Tibial nerve (tissue), 4 donors: ENCODE results near the gene CYP2A13. TPM values are rescaled to one million over a fixed set of nuclear protein-coding genes. Genes with fewer than 3 reads are reported as not detected.
"Not testable (repeated sequence)": the region's sequence is repeated elsewhere in the genome, so short reads cannot be mapped to it uniquely, and the experiment has no call there.

Source experiments
- DNase-seq, 2 donors: peaks; one replicate each; pipeline ENCODE4 v3.0.0-alpha.2; 2019; ENCODE audit warnings: low spot score in 2 of 2
- H3K27ac ChIP-seq, 4 donors: fragments of 200-600 bp; sonication (generic) in 3 of 4; one replicate each; pipeline ENCODE4 v1.5.1; 2017 to 2019; ENCODE audit warnings: mild to moderate bottlenecking in 1 of 4
- H3K27me3 ChIP-seq, 2 donors: fragments of 200-600 bp; sonication (generic) in 1 of 2; one replicate each; pipeline versions ENCODE4 v1.5.1 to v1.6.0; 2017 to 2019
- H3K36me3 ChIP-seq, 3 donors: fragments of 200-600 bp; sonication (generic); one replicate each; pipeline ENCODE4 v1.5.1; 2018 to 2019
- H3K4me1 ChIP-seq, 4 donors: fragments of 200-600 bp; sonication (generic) in 3 of 4; one replicate each; pipeline ENCODE4 v1.5.1; 2017 to 2019
- H3K4me3 ChIP-seq, 4 donors: fragments of 200-600 bp; sonication (generic) in 3 of 4; one replicate each; pipeline ENCODE4 v1.5.1; 2017 to 2019; ENCODE audit warnings: mild to moderate bottlenecking in 1 of 4, moderate library complexity in 1 of 4
- H3K9me3 ChIP-seq, 4 donors: fragments of 200-600 bp; sonication (generic) in 3 of 4; one replicate each; pipeline ENCODE4 v1.5.1; 2017 to 2019
- EP300 ChIP-seq, 2 donors: sonication (generic); formaldehyde crosslinking; IDR thresholded peaks; one replicate each; pipeline ENCODE4 v1.6.1; 2017; ENCODE audit warnings: antibody characterized with exemption in 2 of 2, mild to moderate bottlenecking in 1 of 2
- POLR2A ChIP-seq, 2 donors: fragments of 450-650 bp; IDR thresholded peaks; one replicate each; pipeline ENCODE4 v1.6.1; 2017; ENCODE audit warnings: antibody characterized with exemption in 2 of 2, mild to moderate bottlenecking in 2 of 2, moderate library complexity in 2 of 2
- WGBS, 2 donors: methylation state at CpG; one replicate each; pipeline ENCODE4 v1.1.5; 2018; 5-methylcytosine and 5-hydroxymethylcytosine counted together
- total RNA-seq, 4 donors: library from RNA; depleted of rRNA; stranded (reverse); fragments of >200 nt; gene quantifications; one replicate each; pipeline ENCODE4 v1.1.0, GENCODE V29; 2016
- TF ChIP-seq, protein P1 (sequence below), 5 experiments: fragments of 200-600 bp in 3 of 5; fragments of 450-650 bp in 2 of 5; sonication (generic) in 3 of 5; IDR thresholded peaks; one replicate each; pipeline ENCODE4 v1.5.1; 2016 to 2019; ENCODE audit warnings: antibody characterized with exemption in 5 of 5, mild to moderate bottlenecking in 3 of 5, moderate library complexity in 2 of 5

Gene CYP2A13
- total RNA-seq, 4 donors from 2014 or later, result not detected

DNA sequence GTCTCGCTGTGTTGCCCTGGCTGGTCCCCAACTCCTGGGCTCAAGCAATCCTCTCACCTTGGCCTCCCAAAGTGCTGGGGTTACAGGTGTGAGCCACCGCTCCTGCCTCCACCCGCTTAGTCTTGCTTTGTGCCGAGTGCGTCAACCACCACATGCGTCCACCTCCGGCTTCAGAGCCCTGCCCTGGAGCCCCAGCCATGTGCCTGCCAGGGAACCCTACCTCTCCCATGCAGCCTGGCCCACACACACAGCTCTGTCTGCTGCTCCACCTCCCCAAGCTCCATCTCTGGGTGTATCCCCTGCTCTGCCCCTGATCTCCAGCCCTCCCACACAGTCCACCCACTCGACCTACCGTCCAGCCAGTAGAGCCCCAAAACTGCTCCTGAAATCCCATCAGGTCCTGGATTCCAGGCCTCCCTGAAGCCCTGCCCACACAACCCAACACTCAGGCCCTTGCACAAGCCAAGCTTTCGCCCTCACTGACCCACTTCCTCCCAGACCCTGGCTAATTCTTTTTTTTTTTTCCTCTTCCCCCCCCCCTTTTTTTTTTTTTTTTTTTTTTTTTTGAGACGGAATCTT, 35.6 kb downstream of the CYP2A13 start:
- peaks cover 0 to 11% (median 1%) of the 10 kb centered on the region in 4 donors for H3K4me1 ChIP-seq
- H3K27ac ChIP-seq, result no peak overlapping the region
- no peaks in the 10 kb centered on the region for H3K9me3 ChIP-seq
- WGBS, 2 donors, result 76 to 80% methylated on average over 11 of the region's 11 CpGs
- TF ChIP-seq, protein P1, sequence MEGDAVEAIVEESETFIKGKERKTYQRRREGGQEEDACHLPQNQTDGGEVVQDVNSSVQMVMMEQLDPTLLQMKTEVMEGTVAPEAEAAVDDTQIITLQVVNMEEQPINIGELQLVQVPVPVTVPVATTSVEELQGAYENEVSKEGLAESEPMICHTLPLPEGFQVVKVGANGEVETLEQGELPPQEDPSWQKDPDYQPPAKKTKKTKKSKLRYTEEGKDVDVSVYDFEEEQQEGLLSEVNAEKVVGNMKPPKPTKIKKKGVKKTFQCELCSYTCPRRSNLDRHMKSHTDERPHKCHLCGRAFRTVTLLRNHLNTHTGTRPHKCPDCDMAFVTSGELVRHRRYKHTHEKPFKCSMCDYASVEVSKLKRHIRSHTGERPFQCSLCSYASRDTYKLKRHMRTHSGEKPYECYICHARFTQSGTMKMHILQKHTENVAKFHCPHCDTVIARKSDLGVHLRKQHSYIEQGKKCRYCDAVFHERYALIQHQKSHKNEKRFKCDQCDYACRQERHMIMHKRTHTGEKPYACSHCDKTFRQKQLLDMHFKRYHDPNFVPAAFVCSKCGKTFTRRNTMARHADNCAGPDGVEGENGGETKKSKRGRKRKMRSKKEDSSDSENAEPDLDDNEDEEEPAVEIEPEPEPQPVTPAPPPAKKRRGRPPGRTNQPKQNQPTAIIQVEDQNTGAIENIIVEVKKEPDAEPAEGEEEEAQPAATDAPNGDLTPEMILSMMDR (IDR thresholded peaks at IDR 0.05), result no peak
- TF ChIP-seq EP300 (IDR thresholded peaks at IDR 0.05) (no peak), POLR2A (IDR thresholded peaks at IDR 0.05) (no peak)
- H3K27me3 ChIP-seq, result no peaks in the 10 kb centered on the region
- DNase-seq, result no peak
- H3K4me3 ChIP-seq, result no peak overlapping the region
- H3K36me3 ChIP-seq, result no peaks in the 10 kb centered on the region

DNA sequence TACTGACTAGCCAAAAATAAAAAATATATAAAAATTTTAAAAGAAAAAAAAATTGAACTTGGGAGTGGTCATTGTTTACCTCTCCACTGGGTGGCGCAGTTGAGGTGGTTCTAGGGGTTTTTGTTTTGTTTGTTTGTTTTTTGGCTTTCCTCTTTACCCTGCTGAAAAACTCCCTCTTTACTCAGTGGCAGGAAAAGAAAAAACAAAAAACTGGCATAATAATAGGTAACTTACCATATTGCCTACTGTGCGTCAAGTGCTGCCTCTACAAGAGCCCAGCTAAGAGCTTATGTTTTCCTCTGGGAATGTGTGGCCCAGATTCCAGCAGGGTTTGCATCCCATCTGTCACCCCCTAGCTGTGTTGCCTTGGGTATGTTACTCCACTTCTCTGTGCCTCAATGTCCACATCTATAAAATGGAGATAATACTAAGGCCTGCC, 38.5 kb downstream of the CYP2A13 start:
- DNase-seq, result peak in 1 of 2 donors; percentile 19
- WGBS, 2 donors, result 49 to 52% methylated on average over 2 of the region's 2 CpGs

GRCh38 chr19:41127362-41127761, 39.1 kb downstream of the CYP2A13 start:
- 78 to 84% methylated on average over 7 of the region's 7 CpGs for WGBS, 2 donors
- peaks cover 0 to 11% (median 1%) of the 10 kb centered on the region in 4 donors for H3K4me1 ChIP-seq
- DNase-seq, H3K9me3 ChIP-seq, H3K27ac ChIP-seq, H3K27me3 ChIP-seq, H3K4me3 ChIP-seq, H3K36me3 ChIP-seq: not testable (repeated sequence)

More for the DNA sequence above, 38.5 kb downstream of the CYP2A13 start:
- H3K36me3 ChIP-seq, H3K4me3 ChIP-seq, H3K9me3 ChIP-seq, H3K27ac ChIP-seq, H3K27me3 ChIP-seq: not testable (repeated sequence)
- TF ChIP-seq, protein P1 (IDR thresholded peaks at IDR 0.05), result peak; percentile 19 to 70 (median 48)
- peaks cover 0 to 11% (median 1%) of the 10 kb centered on the region in 4 donors for H3K4me1 ChIP-seq

GRCh38 chr19:41127801-41128300, 39.6 kb downstream of the CYP2A13 start:
- WGBS, 2 donors, result 1 to 7% methylated on average over 5 to 12 of the region's 29 CpGs
- peak; percentile 55 to 64 for DNase-seq
- H3K9me3 ChIP-seq, H3K27me3 ChIP-seq, H3K36me3 ChIP-seq, H3K27ac ChIP-seq: not testable (repeated sequence)
- Histone ChIP-seq H3K4me1 (peaks cover 0 to 11% (median 1%) of the 10 kb centered on the region in 4 donors), H3K4me3 (peak overlapping the region in 1 of 4 donors; percentile 24)
- TF ChIP-seq EP300 (IDR thresholded peaks at IDR 0.05), result peak in 1 of 2 donors; percentile 6
- TF ChIP-seq, protein P1 (IDR thresholded peaks at IDR 0.05), result peak in 2 of 5 experiments; percentile 13 to 16

DNA sequence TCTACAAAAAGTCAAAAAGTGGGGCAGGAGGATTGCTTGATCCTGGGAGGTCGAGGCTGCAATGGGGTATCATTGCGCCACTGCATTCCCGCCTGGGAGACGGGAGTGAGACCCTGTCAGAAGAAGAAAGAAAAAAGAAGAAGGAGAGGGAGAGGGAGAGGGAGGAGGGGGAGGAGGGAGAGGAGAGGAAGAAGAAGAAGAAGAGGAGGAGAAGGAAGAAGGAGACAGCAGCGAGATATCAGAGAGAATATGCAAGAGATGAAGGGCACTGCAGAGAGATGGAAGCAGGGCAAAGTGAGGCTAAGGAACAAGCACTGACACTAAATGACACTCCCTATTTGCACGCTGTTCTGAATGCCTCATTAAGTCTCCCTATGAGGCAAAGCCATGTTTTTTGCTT, 40.4 kb downstream of the CYP2A13 start:
- Histone ChIP-seq H3K27ac (no peak overlapping the region), H3K9me3 (no peaks in the 10 kb centered on the region), H3K27me3 (no peaks in the 10 kb centered on the region), H3K4me3 (no peak overlapping the region), H3K36me3 (no peaks in the 10 kb centered on the region), H3K4me1 (peaks cover 0 to 11% (median 1%) of the 10 kb centered on the region in 4 donors)
- TF ChIP-seq, protein P1 (IDR thresholded peaks at IDR 0.05), result no peak
- TF ChIP-seq POLR2A (IDR thresholded peaks at IDR 0.05) (no peak), EP300 (IDR thresholded peaks at IDR 0.05) (no peak)
- WGBS, 2 donors, result 64 to 66% methylated on average over 6 of the region's 6 CpGs
- no peak for DNase-seq
